ENCODE data around the gene STXBP5L.

Gene STXBP5L

DNA sequence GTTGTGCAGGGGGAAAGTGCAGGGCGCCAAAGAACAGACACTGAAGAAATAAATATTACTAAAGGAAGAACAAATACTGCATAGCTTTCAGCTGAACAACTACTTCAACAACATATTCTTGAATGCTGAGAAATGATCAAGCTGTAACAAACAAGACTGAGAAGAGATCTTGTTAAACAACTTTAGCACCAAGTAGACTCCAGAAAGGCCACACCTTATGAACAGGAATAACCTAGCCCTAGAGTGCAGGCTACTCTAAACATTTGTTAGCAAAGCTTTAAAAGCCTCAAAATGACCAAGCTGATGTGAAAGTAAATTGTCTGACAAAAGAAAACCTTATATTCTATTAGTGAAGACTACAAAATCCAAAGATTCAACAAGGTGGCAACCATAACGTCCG, 554.6 kb downstream of the STXBP5L start:
- H4K20me1 ChIP-seq = no peaks in the 10 kb centered on the region
- peaks cover 39 to 96% (median 88%) of the 10 kb centered on the region in 11 experiments for H3K36me3 ChIP-seq
- H3K27ac ChIP-seq = no peak overlapping the region
- no peak overlapping the region for H3K4me3 ChIP-seq
- H3K4me2 ChIP-seq = no peak overlapping the region
- H3K9ac ChIP-seq = no peak overlapping the region
- H3K27me3 ChIP-seq = no peaks in the 10 kb centered on the region
- no peaks in the 10 kb centered on the region for H3K4me1 ChIP-seq
- H3K9me3 ChIP-seq (replicated peaks in 1 of 11) = peaks cover 6 to 19% (median 11%) of the 10 kb centered on the region in 11 experiments; a peak in 20 of 22 replicates
- TF ChIP-seq Cebpa-rat (IDR thresholded peaks at IDR 0.05) = no peak

DNA sequence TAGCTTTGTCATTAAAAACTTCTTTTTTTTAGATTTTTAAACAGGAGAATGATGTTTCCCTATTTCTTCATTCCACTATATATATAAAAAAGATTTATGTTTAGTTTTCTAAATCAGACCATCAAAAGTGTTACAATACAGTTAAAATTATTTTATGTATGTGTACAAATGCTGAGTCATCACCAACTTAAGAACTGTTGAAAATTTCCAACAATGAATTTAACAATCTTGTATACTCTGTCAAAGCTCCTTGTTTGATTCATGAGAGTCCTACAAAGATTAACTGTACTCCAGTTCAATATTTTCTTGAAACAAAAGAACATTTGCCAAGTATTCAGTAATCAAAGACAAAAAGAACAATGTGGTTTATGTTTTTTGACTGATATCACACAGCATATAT, 555.7 kb downstream of the STXBP5L start:
- peaks cover 38 to 100% (median 90%) of the 10 kb centered on the region in 11 experiments for H3K36me3 ChIP-seq
- no peak overlapping the region for H3K9ac ChIP-seq
- no peaks in the 10 kb centered on the region for H3K27me3 ChIP-seq
- H3K4me2 ChIP-seq = no peak overlapping the region
- H3K9me3 ChIP-seq (replicated peaks in 1 of 11) = peaks cover 3 to 14% (median 6%) of the 10 kb centered on the region in 11 experiments; a peak in 20 of 22 replicates
- no peaks in the 10 kb centered on the region for H3K4me1 ChIP-seq
- no peak overlapping the region for H3K27ac ChIP-seq
- H3K4me3 ChIP-seq = no peak overlapping the region
- no peaks in the 10 kb centered on the region; a peak in 1 of 22 replicates for H4K20me1 ChIP-seq
- no peak for TF ChIP-seq Cebpa-rat (IDR thresholded peaks at IDR 0.05)

DNA sequence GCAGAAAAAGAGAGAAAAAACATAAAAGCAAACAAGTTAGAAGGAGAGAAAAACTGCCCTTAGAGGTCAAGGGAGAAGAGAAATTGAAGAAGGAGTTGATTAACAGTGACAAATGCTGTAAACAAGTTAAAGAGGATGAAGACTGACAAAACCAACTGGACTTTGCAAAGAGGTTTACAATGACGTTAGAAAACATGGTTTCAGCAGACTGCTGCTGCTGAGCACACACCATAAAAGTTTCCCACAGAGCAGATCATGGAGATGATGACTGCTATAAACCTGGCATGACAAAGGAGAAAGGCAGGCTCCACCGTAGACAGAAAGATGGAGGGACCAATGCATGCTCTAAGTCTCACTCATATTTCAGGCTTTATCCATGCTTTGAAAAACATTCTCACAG, 559.1 kb downstream of the STXBP5L start:
- TF ChIP-seq Cebpa-rat (IDR thresholded peaks at IDR 0.05) = no peak
- H3K9me3 ChIP-seq (replicated peaks in 1 of 11) = no peaks in the 10 kb centered on the region
- H3K27ac ChIP-seq = no peak overlapping the region
- H3K4me1 ChIP-seq = no peaks in the 10 kb centered on the region
- H3K27me3 ChIP-seq = no peaks in the 10 kb centered on the region
- no peak overlapping the region for H3K4me3 ChIP-seq
- no peak overlapping the region for H3K9ac ChIP-seq
- no peak overlapping the region for H3K4me2 ChIP-seq
- peaks cover 27 to 100% (median 84%) of the 10 kb centered on the region in 11 experiments for H3K36me3 ChIP-seq
- H4K20me1 ChIP-seq = no peaks in the 10 kb centered on the region; a peak in 1 of 22 replicates

DNA sequence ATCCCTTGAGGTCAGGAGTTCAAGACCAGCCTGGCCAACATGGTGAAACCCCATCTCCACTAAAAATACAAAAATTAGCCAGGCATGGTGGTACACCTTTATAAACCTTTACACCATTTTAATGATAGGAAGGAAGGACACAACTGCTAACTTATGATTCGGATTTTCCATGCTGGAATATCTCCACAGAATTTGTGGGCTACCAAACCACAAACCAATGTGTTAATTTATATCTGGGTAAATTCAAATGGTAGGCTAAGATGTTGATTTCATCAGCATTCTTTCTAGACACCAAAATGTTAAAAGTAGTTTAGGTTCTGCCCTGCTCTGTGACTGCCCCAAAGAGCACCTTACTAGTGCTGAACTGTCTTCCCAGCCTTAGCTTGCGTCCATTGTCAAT, 565.0 kb downstream of the STXBP5L start:
- H3K9me3 ChIP-seq (replicated peaks in 1 of 11) = no peaks in the 10 kb centered on the region
- TF ChIP-seq Cebpa-rat (IDR thresholded peaks at IDR 0.05) = no peak
- no peaks in the 10 kb centered on the region for H3K27me3 ChIP-seq
- H3K36me3 ChIP-seq = peaks cover 0 to 100% (median 88%) of the 10 kb centered on the region in 11 experiments; a peak in 21 of 22 replicates
- no peak overlapping the region for H3K9ac ChIP-seq
- no peaks in the 10 kb centered on the region; a peak in 1 of 22 replicates for H4K20me1 ChIP-seq
- H3K4me3 ChIP-seq = no peak overlapping the region
- H3K4me1 ChIP-seq = peaks cover 0 to 4% (median 0%) of the 10 kb centered on the region in 10 experiments; a peak in 1 of 20 replicates
- H3K4me2 ChIP-seq = no peak overlapping the region
- H3K27ac ChIP-seq = no peak overlapping the region

Measured in BLaER1 treated with 17β-estradiol and CSF1 and Interleukin-3, amounts not matched to agents 10 nM and 100 nM (cell line).